Lung (tissue), 12 donors: ENCODE results near the gene NXPH3. TPM values are rescaled to one million over a fixed set of nuclear protein-coding genes. Genes with fewer than 3 reads are reported as not detected.
"Not testable (repeated sequence)": the region's sequence is repeated elsewhere in the genome, so short reads cannot be mapped to it uniquely, and the experiment has no call there.

Experiments used
- ATAC-seq: fragments of 200-7000 bp; cut with Tn5 transposase; one replicate; pipeline ENCODE4 v1.9.1; 2020; ENCODE audit warnings: moderate number of reproducible peaks; ENCODE audit not compliant: insufficient read depth, low FRiP score
- DNase-seq, 3 donors: peaks; one replicate each; pipeline ENCODE4 v3.0.0-alpha.2; 2013 to 2017
- H3K27ac ChIP-seq, 2 donors: one replicate each; pipeline ENCODE4 v1.5.1; 2013; ENCODE audit warnings: mild to moderate bottlenecking in 2 of 2, moderate library complexity in 2 of 2, control low read depth in 1 of 2, inconsistent platforms in 1 of 2, low read depth in 1 of 2, low read length in 1 of 2
- H3K27me3 ChIP-seq, 3 donors: one replicate each; pipeline ENCODE4 v1.5.1; 2013; ENCODE audit warnings: low read length in 2 of 3; ENCODE audit not compliant: control insufficient read depth in 3 of 3, insufficient read depth in 3 of 3
- H3K36me3 ChIP-seq, 4 donors: one replicate each; pipeline ENCODE4 v1.5.1; 2013; ENCODE audit warnings: low read length in 4 of 4, mild to moderate bottlenecking in 1 of 4, moderate library complexity in 1 of 4; ENCODE audit not compliant: control insufficient read depth in 4 of 4, insufficient read depth in 4 of 4
- H3K4me1 ChIP-seq, 5 donors: one replicate each; pipeline ENCODE4 v1.5.1; 2013; ENCODE audit warnings: low read length in 5 of 5, mild to moderate bottlenecking in 2 of 5, moderate library complexity in 1 of 5; ENCODE audit not compliant: control insufficient read depth in 5 of 5, insufficient read depth in 5 of 5
- H3K4me3 ChIP-seq: one replicate; pipeline ENCODE4 v1.5.1; 2013; ENCODE audit warnings: mild to moderate bottlenecking, control low read depth, moderate library complexity
- H3K9ac ChIP-seq, 2 donors: one replicate each; pipeline ENCODE4 v1.5.1; 2013; ENCODE audit warnings: low read length in 2 of 2, control low read depth in 1 of 2; ENCODE audit not compliant: insufficient read depth in 1 of 2
- H3K9me3 ChIP-seq, 4 donors: one replicate each; pipeline ENCODE4 v1.5.1; 2013; ENCODE audit warnings: low read length in 3 of 4, mild to moderate bottlenecking in 1 of 4, moderate library complexity in 1 of 4; ENCODE audit not compliant: control insufficient read depth in 4 of 4, insufficient read depth in 3 of 4
- WGBS, 2 donors: extraction: QIAGEN DNeasy Blood & Tissue Kit; methylation state at CpG; one replicate each; pipeline ENCODE4 v1.1.7; 2013; 5-methylcytosine and 5-hydroxymethylcytosine counted together
- polyA plus RNA-seq, 2 donors: library from polyadenylated mRNA; stranded (reverse); fragments of 200-250 nt; gene quantifications; one replicate each; pipeline ENCODE4 v1.2.1, GENCODE V29; 2013
- total RNA-seq, 2 donors: library from RNA; depleted of rRNA in 1 of 2; stranded (reverse); fragments of >200 nt in 1 of 2; gene quantifications; one replicate each; pipeline ENCODE4 v1.2.1, GENCODE V29; 2014 to 2021
- TF ChIP-seq, protein P1 (sequence below): IDR thresholded peaks from 2 replicates; pipeline ENCODE4 v1.5.1; 2012; ENCODE audit warnings: mild to moderate bottlenecking; ENCODE audit errors: control extremely low read depth, extremely low read depth
- donor health status: control.
- donor health status: control.
- donor health status: Bipolar disorder and iron deficiency.
- donor health status: healthy.
- donor health status: DM: yes; HTN: yes; CAD: no.

The NXPH3 gene
- total and polyA plus RNA-seq, 4 donors = 1.1 to 3.1 (median 2.0) TPM

DNA sequence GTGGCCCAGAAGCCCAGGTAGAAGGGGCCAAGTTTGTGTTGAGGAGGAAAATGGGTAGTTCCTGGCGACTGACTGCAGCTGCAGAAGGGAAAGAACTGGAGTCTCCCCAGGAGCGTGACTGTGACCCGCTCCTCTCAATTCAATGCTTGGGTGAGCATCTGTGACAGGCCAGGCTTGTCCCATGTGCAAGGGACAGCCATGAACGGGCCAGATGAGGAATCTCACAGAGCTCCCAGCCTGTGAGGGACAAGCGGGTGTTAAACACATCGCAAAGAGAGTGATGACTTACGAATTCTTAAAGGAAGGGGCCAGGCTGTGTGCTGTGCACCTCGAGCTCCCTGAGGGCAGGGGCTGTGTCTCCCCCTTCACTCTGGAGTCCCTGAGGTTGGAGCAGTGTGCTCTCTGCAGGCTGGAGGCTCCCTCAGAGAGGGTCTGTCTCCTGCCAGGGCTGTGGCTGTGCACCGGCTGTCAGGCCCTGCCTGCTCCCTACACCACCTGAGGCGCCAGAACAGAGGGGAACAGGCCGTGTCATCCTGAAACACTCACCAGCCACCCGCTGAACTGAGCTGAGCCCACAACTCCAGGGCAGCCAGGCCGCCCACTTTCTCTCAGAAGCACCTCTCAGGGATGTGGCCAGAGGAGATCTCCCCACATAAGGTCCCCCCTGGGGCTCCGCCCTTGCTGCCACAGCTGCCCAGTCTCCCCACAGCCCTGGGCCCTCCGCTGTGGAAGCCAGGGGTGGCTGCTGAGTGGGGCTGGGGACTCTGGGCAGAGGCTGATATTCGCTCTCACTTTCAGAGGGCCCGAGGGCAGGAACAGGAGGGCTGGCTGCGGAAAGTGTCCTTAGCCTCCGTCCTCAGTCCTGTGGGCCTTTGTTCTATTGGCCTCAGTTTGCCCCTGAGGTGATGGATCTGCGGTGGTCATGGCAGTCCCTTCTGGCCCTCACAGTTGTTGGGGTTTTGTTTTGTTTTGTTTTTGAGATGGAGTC is 25.7 kb upstream of the NXPH3 start:
- Histone ChIP-seq H3K9me3 (no peaks in the 10 kb centered on the region), H3K4me1 (peaks cover 0 to 18% (median 5%) of the 10 kb centered on the region in 5 donors), H3K27ac (no peak overlapping the region), H3K9ac (no peak overlapping the region), H3K4me3 (no peak overlapping the region), H3K27me3 (no peaks in the 10 kb centered on the region), H3K36me3 (no peaks in the 10 kb centered on the region)
- WGBS, 2 donors = 91 to 92% methylated on average over 20 of the region's 20 CpGs
- TF ChIP-seq, protein P1, sequence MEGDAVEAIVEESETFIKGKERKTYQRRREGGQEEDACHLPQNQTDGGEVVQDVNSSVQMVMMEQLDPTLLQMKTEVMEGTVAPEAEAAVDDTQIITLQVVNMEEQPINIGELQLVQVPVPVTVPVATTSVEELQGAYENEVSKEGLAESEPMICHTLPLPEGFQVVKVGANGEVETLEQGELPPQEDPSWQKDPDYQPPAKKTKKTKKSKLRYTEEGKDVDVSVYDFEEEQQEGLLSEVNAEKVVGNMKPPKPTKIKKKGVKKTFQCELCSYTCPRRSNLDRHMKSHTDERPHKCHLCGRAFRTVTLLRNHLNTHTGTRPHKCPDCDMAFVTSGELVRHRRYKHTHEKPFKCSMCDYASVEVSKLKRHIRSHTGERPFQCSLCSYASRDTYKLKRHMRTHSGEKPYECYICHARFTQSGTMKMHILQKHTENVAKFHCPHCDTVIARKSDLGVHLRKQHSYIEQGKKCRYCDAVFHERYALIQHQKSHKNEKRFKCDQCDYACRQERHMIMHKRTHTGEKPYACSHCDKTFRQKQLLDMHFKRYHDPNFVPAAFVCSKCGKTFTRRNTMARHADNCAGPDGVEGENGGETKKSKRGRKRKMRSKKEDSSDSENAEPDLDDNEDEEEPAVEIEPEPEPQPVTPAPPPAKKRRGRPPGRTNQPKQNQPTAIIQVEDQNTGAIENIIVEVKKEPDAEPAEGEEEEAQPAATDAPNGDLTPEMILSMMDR = no peak
- DNase-seq (no peak), ATAC-seq (no peak)

DNA sequence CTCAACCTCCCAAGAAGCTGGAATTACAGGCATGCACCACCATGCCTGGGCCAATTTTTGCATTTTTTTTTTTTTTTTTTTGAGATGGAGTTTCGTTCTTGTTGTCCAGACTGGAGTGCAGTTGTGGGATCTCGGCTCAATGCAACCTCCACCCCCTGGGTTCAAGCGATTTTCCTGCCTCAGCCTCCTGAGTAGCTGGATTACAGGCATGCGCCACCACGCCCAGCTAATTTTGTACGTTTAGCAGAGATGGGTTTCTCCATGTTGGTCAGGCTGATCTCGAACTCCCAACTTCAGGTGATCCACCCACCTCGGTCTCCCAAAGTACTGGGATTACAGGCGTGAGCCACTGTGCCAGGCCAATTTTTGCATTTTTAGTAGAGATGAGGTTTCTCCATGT is 24.9 kb upstream of the NXPH3 start:
- H3K4me1 ChIP-seq = peaks cover 0 to 20% (median 5%) of the 10 kb centered on the region in 5 donors
- 89 to 96% methylated on average over 8 to 9 of the region's 9 CpGs for WGBS, 2 donors
- DNase-seq, H3K9me3 ChIP-seq, H3K36me3 ChIP-seq, H3K9ac ChIP-seq, H3K4me3 ChIP-seq, H3K27ac ChIP-seq, H3K27me3 ChIP-seq, ATAC-seq: not testable (repeated sequence)

DNA sequence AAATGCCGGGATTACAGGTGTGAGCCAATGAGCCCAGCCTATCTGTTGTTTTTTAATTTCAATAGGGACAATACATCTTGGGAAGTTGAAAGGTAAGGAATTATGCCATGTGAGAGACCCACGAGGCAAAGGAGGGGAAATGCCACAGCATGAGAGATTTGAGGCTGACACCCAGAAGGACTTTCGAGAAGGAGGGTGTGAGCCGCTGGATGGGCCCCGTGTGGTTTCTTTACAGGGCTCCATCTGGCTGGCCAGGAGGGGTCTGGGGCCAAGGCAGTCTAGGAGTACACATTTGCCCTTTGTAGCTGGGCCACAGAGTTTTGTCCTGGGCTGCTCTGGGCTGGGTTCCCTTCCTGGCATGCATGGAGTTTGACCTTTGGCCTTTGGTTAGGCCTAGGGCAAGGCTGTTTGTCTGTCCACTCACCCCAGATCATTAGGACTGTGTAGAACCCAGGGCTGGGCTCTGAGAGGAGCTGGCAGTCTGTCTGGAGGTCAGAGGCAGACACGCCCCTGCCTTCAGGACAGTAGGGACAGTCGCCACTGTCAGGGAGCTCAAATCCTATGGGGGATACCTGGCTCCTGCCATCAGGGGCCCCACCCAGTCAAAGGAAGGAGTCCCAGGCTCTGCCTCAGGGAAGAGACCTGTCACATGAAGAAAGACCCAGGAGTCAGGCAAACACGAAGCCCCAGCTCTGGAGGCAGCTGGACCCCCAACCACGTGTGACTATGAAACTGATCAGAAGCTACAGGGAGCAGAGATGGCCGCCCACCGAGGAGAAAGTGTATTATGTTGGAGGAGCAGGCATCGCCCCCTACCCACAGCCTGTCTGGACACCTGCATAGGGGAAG is 24.2 kb upstream of the NXPH3 start:
- Histone ChIP-seq H3K27me3 (no peaks in the 10 kb centered on the region), H3K36me3 (no peaks in the 10 kb centered on the region), H3K4me1 (peaks cover 0 to 24% (median 7%) of the 10 kb centered on the region in 5 donors), H3K4me3 (no peak overlapping the region), H3K9me3 (no peaks in the 10 kb centered on the region), H3K9ac (no peak overlapping the region), H3K27ac (no peak overlapping the region)
- TF ChIP-seq, protein P1 = no peak
- ATAC-seq = no peak
- DNase-seq = no peak
- WGBS, 2 donors = 91 to 97% methylated on average over 12 of the region's 12 CpGs
